GM12892 (cell line): Measurements from ENCODE around the gene MRAP.

ENCODE experiments used
- POLR2A ChIP-seq: IDR thresholded peaks from 2 replicates; pipeline ENCODE4 v1.6.1; 2011; ENCODE audit warnings: low read depth, low read length, control low read depth
- POLR2AphosphoS5 ChIP-seq: IDR thresholded peaks from 2 replicates; pipeline ENCODE4 v1.6.1; 2011; ENCODE audit warnings: low read depth, low read length, control low read depth

DNA sequence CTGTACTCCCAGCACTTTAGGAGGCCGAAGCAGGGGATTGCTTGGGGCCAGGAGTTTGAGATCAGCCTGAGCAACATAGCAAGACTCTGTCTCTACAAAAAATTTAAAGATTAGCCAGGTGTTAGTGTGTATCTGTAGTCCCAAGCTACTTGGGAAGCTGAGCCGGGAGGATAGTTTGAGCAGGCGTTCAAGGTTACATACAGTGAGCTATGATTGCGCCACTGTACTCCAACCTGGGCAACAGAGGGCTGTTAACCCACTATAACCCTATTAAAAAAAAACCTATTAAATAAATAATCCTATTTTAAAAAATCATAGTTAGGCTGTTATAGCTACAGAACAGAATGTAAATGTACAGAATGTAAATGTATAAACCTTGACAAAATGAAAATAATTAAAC, 22.0 kb upstream of the MRAP start:
- no peak for TF ChIP-seq POLR2AphosphoS5
- TF ChIP-seq POLR2A, result no peak
